HCT116 (cell line): ENCODE data around the gene GPX4. TPM values are rescaled to one million over a fixed set of nuclear protein-coding genes. Genes with fewer than 3 reads are reported as not detected.

Experiments
- ATAC-seq: fragments of 200-7000 bp; cut with Tn5 transposase; 2 replicates; pipeline ENCODE4 v1.9.1; 2020; ENCODE audit warnings: mild to moderate bottlenecking, moderate library complexity
- BruUV-seq: library from RNA; stranded (reverse); fragments of 400-500 nt; replicated peaks from 2 replicates; lab custom pipeline; 2021; lab: Mats Ljungman, UMichigan
- CTCF ChIA-PET: fragments of 300-600 bp; sonication (Branson Sonifier 250); formaldehyde crosslinking; loops from one replicate; lab custom pipeline; 2021; ENCODE audit warnings: antibody characterized with exemption; lab: Charles Lee
- POLR2A ChIA-PET: fragments of 300-600, 350-600 bp; sonication (Branson Sonifier 250); formaldehyde crosslinking; loops from one replicate; lab custom pipeline; 2021; ENCODE audit warnings: antibody characterized with exemption; lab: Charles Lee
- RAD21 ChIA-PET, 2 experiments: fragments of 300-600 bp; sonication (Branson Sonifier 250); formaldehyde crosslinking; loops; one replicate each; lab custom pipeline; 2023; ENCODE audit warnings: low total read pairs in 2 of 2; ENCODE audit not compliant: uncharacterized antibody in 2 of 2, unreplicated experiment in 2 of 2, low non-redundant PET in 1 of 2; lab: Charles Lee
- DNase-seq: peaks from one replicate; pipeline ENCODE4 v3.0.0-alpha.2; 2010; ENCODE audit warnings: low read depth, low spot score
- H2AFZ ChIP-seq: fragments of 200-600 bp; shearing (Covaris generic), sonication (generic); 2 replicates; pipeline ENCODE4 v1.6.1; 2017; ENCODE audit warnings: low read depth, mixed run types, mixed read lengths, antibody characterized with exemption, low read length; ENCODE audit not compliant: poor library complexity, severe bottlenecking
- H3K27ac ChIP-seq: 2 replicates; pipeline ENCODE4 v1.5.1; 2012; ENCODE audit warnings: low read depth, low read length
- H3K27me3 ChIP-seq: fragments of 200-600 bp; sonication (generic); 2 replicates; pipeline ENCODE4 v1.6.1; 2016; ENCODE audit warnings: mixed run types, low read length, mixed read lengths; ENCODE audit not compliant: insufficient read depth
- H3K36me3 ChIP-seq, 2 experiments: fragments of 200-500 bp in 1 of 2; fragments of 200-600 bp in 1 of 2; sonication (Bioruptor generic) in 1 of 2; sonication (generic) in 1 of 2; 2 replicates each; pipeline versions ENCODE4 v1.5.1 to v1.6.1; 2014 to 2016; ENCODE audit warnings: low read length in 2 of 2, inconsistent platforms in 1 of 2, mixed read lengths in 1 of 2, mixed run types in 1 of 2; ENCODE audit not compliant: insufficient read depth in 2 of 2, control insufficient read depth in 1 of 2
- H3K4me1 ChIP-seq, 2 experiments: fragments of 200-600 bp in 1 of 2; sonication (generic) in 1 of 2; 2 replicates each; pipeline versions ENCODE4 v1.5.1 to v1.6.1; 2012 to 2017; ENCODE audit warnings: low read length in 2 of 2, inconsistent platforms in 1 of 2, mild to moderate bottlenecking in 1 of 2, mixed read lengths in 1 of 2, mixed run types in 1 of 2, moderate library complexity in 1 of 2; ENCODE audit not compliant: insufficient read depth in 2 of 2, control insufficient read depth in 1 of 2
- H3K4me2 ChIP-seq: fragments of 200-600 bp; sonication (generic); 2 replicates; pipeline ENCODE4 v1.6.1; 2017; ENCODE audit warnings: mixed run types, low read length, mixed read lengths
- H3K4me3 ChIP-seq, 2 experiments: fragments of 200-600 bp in 1 of 2; sonication (generic) in 1 of 2; replicated peaks in 1 of 2; 2 replicates each; pipeline ENCODE4 v1.5.1; 2011 to 2016; ENCODE audit warnings: low read length in 2 of 2, control low read depth in 1 of 2, low read depth in 1 of 2, mild to moderate bottlenecking in 1 of 2, mixed read lengths in 1 of 2, mixed run types in 1 of 2
- H3K79me2 ChIP-seq: fragments of 200-600 bp; sonication (generic); 2 replicates; pipeline ENCODE4 v1.6.1; 2017; ENCODE audit warnings: mild to moderate bottlenecking, mixed run types, low read length, moderate library complexity, mixed read lengths; ENCODE audit not compliant: insufficient read depth
- H3K9ac ChIP-seq: fragments of 200-600 bp; sonication (generic); 2 replicates; pipeline ENCODE4 v1.6.1; 2016; ENCODE audit warnings: low read length, mixed read lengths
- H3K9me2 ChIP-seq: fragments of 200-600 bp; sonication (generic), shearing (Covaris generic); 2 replicates; pipeline ENCODE4 v1.6.1; 2017; ENCODE audit warnings: mixed run types, mild to moderate bottlenecking, moderate library complexity; ENCODE audit not compliant: insufficient read depth
- H3K9me3 ChIP-seq, 2 experiments: fragments of 200-500 bp in 1 of 2; fragments of 200-600 bp in 1 of 2; sonication (Bioruptor generic) in 1 of 2; sonication (generic) in 1 of 2; 2 replicates each; pipeline ENCODE4 v1.6.1; 2014 to 2017; ENCODE audit warnings: low read length in 2 of 2, mixed read lengths in 2 of 2, inconsistent platforms in 1 of 2, low read depth in 1 of 2, mild to moderate bottlenecking in 1 of 2, mixed run types in 1 of 2, moderate library complexity in 1 of 2; ENCODE audit not compliant: control insufficient read depth in 1 of 2, insufficient read depth in 1 of 2
- H4K20me1 ChIP-seq: fragments of 200-600 bp; sonication (generic), shearing (Covaris generic); 2 replicates; pipeline ENCODE4 v1.6.1; 2017; ENCODE audit warnings: mixed run types, mild to moderate bottlenecking, moderate library complexity; ENCODE audit not compliant: insufficient read depth
- ATF3 ChIP-seq: IDR thresholded peaks from 2 replicates; pipeline ENCODE4 v1.6.1; 2012
- CBX3 ChIP-seq: IDR thresholded peaks from 2 replicates; pipeline ENCODE4 v1.6.1; 2012; ENCODE audit warnings: low read depth
- CEBPB ChIP-seq: IDR thresholded peaks from 2 replicates; pipeline ENCODE4 v1.6.1; 2012; ENCODE audit warnings: low read depth
- EZH2 ChIP-seq: fragments of 200-600 bp; sonication (generic); IDR thresholded peaks from 2 replicates; pipeline ENCODE4 v1.6.1; 2017; ENCODE audit warnings: antibody characterized with exemption, mixed run types
- MAX ChIP-seq: IDR thresholded peaks from 2 replicates; pipeline ENCODE4 v1.6.1; 2012
- POLR2A ChIP-seq: IDR thresholded peaks from 2 replicates; pipeline ENCODE4 v1.7.0; 2011; ENCODE audit warnings: borderline replicate concordance; ENCODE audit not compliant: insufficient read depth, insufficient read length; ENCODE audit errors: extremely low read depth
- REST ChIP-seq: IDR thresholded peaks from 2 replicates; pipeline ENCODE4 v1.6.1; 2012; ENCODE audit warnings: low read depth
- TCF7L2 ChIP-seq: IDR thresholded peaks from 2 replicates; pipeline ENCODE4 v1.7.0; 2011; ENCODE audit warnings: borderline replicate concordance, inconsistent platforms; ENCODE audit not compliant: insufficient read depth, insufficient read length; ENCODE audit errors: extremely low read depth
- YY1 ChIP-seq: IDR thresholded peaks from 2 replicates; pipeline ENCODE4 v1.6.1; 2011; ENCODE audit warnings: low read length, low read depth, moderate library complexity, mild to moderate bottlenecking; ENCODE audit not compliant: insufficient replicate concordance; ENCODE audit errors: extremely low read depth
- ZFX ChIP-seq: fragments of 450-650 bp; IDR thresholded peaks from 2 replicates; pipeline ENCODE4 v1.6.1; 2017
- ZNF274 ChIP-seq: fragments of 200-500 bp; sonication (Bioruptor generic); IDR thresholded peaks from 2 replicates; pipeline ENCODE4 v1.6.1; 2014; ENCODE audit warnings: mild to moderate bottlenecking, low read depth, low read length, inconsistent platforms
- intact Hi-C: fragments of 100-400 bp; cut with micrococcal nuclease; formaldehyde crosslinking; loops from 2 replicates; pipeline ENCODE4 v1.10.0; 2022
- total RNA-seq: library from RNA; stranded (reverse); gene quantifications from one replicate; pipeline ENCODE4 v1.2.1, GENCODE V29; 2021; ENCODE audit not compliant: unreplicated experiment

Gene GPX4
- total RNA-seq, 1 experiment from 2014 or later: 481 TPM

- intact Hi-C loops: no loop called here
- no peaks in the 10 kb centered on the region for H3K9me2 ChIP-seq
- no peaks in the 10 kb centered on the region for H3K9me3 ChIP-seq
- no peaks in the 10 kb centered on the region for H4K20me1 ChIP-seq
- no peaks in the 10 kb centered on the region for H3K27me3 ChIP-seq
- no TSS peak for BruUV-seq
- ATAC-seq (no peak), DNase-seq (no peak)
- ChIA-PET RAD21 (interaction anchor here in 1 of 2 experiments (0.7 kb wide), 1 partner anchor 111 kb away, joined by 3 read pairs; no protein-coding TSS in a partner anchor), POLR2A (no interaction called here), CTCF (interaction anchor here (1.2 kb wide), 1 partner anchor 43 kb away, joined by 3 read pairs; no protein-coding TSS in a partner anchor)
- no peak overlapping the region for H3K4me2 ChIP-seq
- no peak overlapping the region for H3K9ac ChIP-seq
- no peak for TF ChIP-seq ATF3
- no peak for TF ChIP-seq REST
- TF ChIP-seq EZH2: no peak
- no peak for TF ChIP-seq POLR2A
- no peak for TF ChIP-seq TCF7L2
- no peak for TF ChIP-seq CEBPB
- no peak for TF ChIP-seq MAX
- no peak for TF ChIP-seq YY1
- no peak for TF ChIP-seq CBX3
- no peak for TF ChIP-seq ZFX
- no peak for TF ChIP-seq ZNF274
- H3K4me3 ChIP-seq: no peak overlapping the region
- H3K79me2 ChIP-seq: peaks cover 57% of the 10 kb centered on the region
- H3K36me3 ChIP-seq: peaks cover 0 to 21% of the 10 kb centered on the region in 2 experiments; a peak in 3 of 4 replicates
- no peak overlapping the region for H2AFZ ChIP-seq
- H3K4me1 ChIP-seq: peaks cover 0 to 6% of the 10 kb centered on the region in 2 experiments; a peak in 1 of 4 replicates
- H3K27ac ChIP-seq: peak overlapping the region; percentile 18; the same call in 1 of the 2 replicates
Measured at GRCh38 chr19:1155352-1156304, 51.8 kb downstream of the GPX4 start.

Other genes with a start within 250 kb of the GPX4 start
- gene CFD, start 244.3 kb upstream of the GPX4 start, total RNA-seq: 80.2 TPM
- 73.6 TPM for gene MED16, start 210.8 kb upstream of the GPX4 start, total RNA-seq
- not detected for gene RNU6-9, start 210.5 kb upstream of the GPX4 start, total RNA-seq
- 92.3 TPM for gene R3HDM4, start 190.8 kb upstream of the GPX4 start, total RNA-seq
- 5.9 TPM for gene KISS1R, start 186.7 kb upstream of the GPX4 start, total RNA-seq
- 21.8 TPM for gene ARID3A, start 178.0 kb upstream of the GPX4 start, total RNA-seq
- gene WDR18, start 119.6 kb upstream of the GPX4 start, total RNA-seq: 124 TPM
- gene GRIN3B, start 103.6 kb upstream of the GPX4 start, total RNA-seq: 0.69 TPM
- gene TMEM259, start 82.9 kb upstream of the GPX4 start, total RNA-seq: 202 TPM
- not detected for gene RNU6-2, start 82.5 kb upstream of the GPX4 start, total RNA-seq
- 212 TPM for gene CNN2, start 77.4 kb upstream of the GPX4 start, total RNA-seq
- 91.4 TPM for gene ABCA7, start 63.9 kb upstream of the GPX4 start, total RNA-seq
- 30.4 TPM for gene ARHGAP45, start 36.8 kb upstream of the GPX4 start, total RNA-seq
- gene POLR2E, start 8.6 kb upstream of the GPX4 start, total RNA-seq: 281 TPM
- 66.4 TPM for gene SBNO2, start 70.3 kb downstream of the GPX4 start, total RNA-seq
- gene STK11, start 101.8 kb downstream of the GPX4 start, total RNA-seq: 86.9 TPM
- 23.8 TPM for gene CBARP, start 134.0 kb downstream of the GPX4 start, total RNA-seq
- 428 TPM for gene ATP5F1D, start 137.8 kb downstream of the GPX4 start, total RNA-seq
- gene MIDN, start 144.6 kb downstream of the GPX4 start, total RNA-seq: 146 TPM
- gene CIRBP, start 165.3 kb downstream of the GPX4 start, total RNA-seq: 276 TPM
- gene FAM174C, start 171.5 kb downstream of the GPX4 start, total RNA-seq: 77.1 TPM
- 12.2 TPM for gene EFNA2, start 181.9 kb downstream of the GPX4 start, total RNA-seq